HT-29 (cell line): ENCODE data around the gene IRAK1. TPM values are rescaled to one million over a fixed set of nuclear protein-coding genes. Genes with fewer than 3 reads are reported as not detected.

ENCODE experiments used
- DNase-seq: peaks from one replicate; pipeline ENCODE4 v3.0.0-alpha.2; 2015; ENCODE audit warnings: low spot score
- total RNA-seq: library from RNA; depleted of rRNA; stranded (reverse); fragments of >200 nt; shearing (Covaris generic); gene quantifications from 2 replicates; pipeline ENCODE4 v1.2.3, GENCODE V29; 2014

Gene IRAK1
- total RNA-seq, 1 experiment from 2014 or later, result 557 TPM

GRCh38 chrX:154040863-154041262, 21.2 kb upstream of the IRAK1 start:
- DNase-seq, result no peak

GRCh38 chrX:154040307-154040756, 20.6 kb upstream of the IRAK1 start:
- no peak for DNase-seq

GRCh38 chrX:154039577-154039976, 19.9 kb upstream of the IRAK1 start:
- DNase-seq, result no peak

- DNase-seq, result no peak
Observed at GRCh38 chrX:154038656-154039055, 19.0 kb upstream of the IRAK1 start.

GRCh38 chrX:154037754-154038153, 18.1 kb upstream of the IRAK1 start:
- no peak for DNase-seq

- DNase-seq, result no peak
Observed at GRCh38 chrX:154036513-154036912, 16.8 kb upstream of the IRAK1 start.

GRCh38 chrX:154033848-154034247, 14.1 kb upstream of the IRAK1 start:
- DNase-seq, result no peak

GRCh38 chrX:154032653-154033052, 13.0 kb upstream of the IRAK1 start:
- no peak for DNase-seq

GRCh38 chrX:154032160-154032559, 12.5 kb upstream of the IRAK1 start:
- no peak for DNase-seq

- no peak for DNase-seq
Observed at GRCh38 chrX:154030715-154031305, 11.1 kb upstream of the IRAK1 start.

GRCh38 chrX:154030266-154030665, 10.6 kb upstream of the IRAK1 start:
- DNase-seq, result no peak

- DNase-seq, result peak; percentile 23
Observed at GRCh38 chrX:154029439-154029838, 9.7 kb upstream of the IRAK1 start.

- peak; percentile 37 for DNase-seq
Observed at GRCh38 chrX:154028502-154029184, 8.9 kb upstream of the IRAK1 start.

- no peak for DNase-seq
Observed at GRCh38 chrX:154027986-154028385, 8.3 kb upstream of the IRAK1 start.

GRCh38 chrX:154027022-154027402, 7.3 kb upstream of the IRAK1 start:
- DNase-seq, result no peak

GRCh38 chrX:154026136-154027021, 6.7 kb upstream of the IRAK1 start:
- DNase-seq, result no peak

GRCh38 chrX:154025230-154025629, 5.5 kb upstream of the IRAK1 start:
- DNase-seq, result no peak

GRCh38 chrX:154024271-154024670, 4.6 kb upstream of the IRAK1 start:
- DNase-seq, result no peak

GRCh38 chrX:154023276-154024000, 3.7 kb upstream of the IRAK1 start:
- DNase-seq, result no peak

- DNase-seq, result no peak
Observed at GRCh38 chrX:154022108-154022507, 2.4 kb upstream of the IRAK1 start.

- no peak for DNase-seq
Observed at GRCh38 chrX:154021131-154021611, 1.5 kb upstream of the IRAK1 start.
